Jurkat, Clone E6-1 (cell line): ENCODE data around the gene ZBED1.
A peak's percentile ranks its signal among the peaks of the same experiment; 100 is the strongest.
"Not testable (repeated sequence)": the region's sequence is repeated elsewhere in the genome, so short reads cannot be mapped to it uniquely, and the experiment has no call there.

Source experiments
- DNase-seq: peaks from one replicate; pipeline ENCODE4 v3.0.0-alpha.2; 2011; ENCODE audit warnings: low read depth, low spot score
- H3K4me3 ChIP-seq: 2 replicates; pipeline ENCODE4 v1.5.1; 2011; ENCODE audit warnings: mild to moderate bottlenecking, low read length, control low read depth, moderate library complexity

The ZBED1 gene

GRCh38 chrX:2521092-2521926 is 20.5 kb upstream of the ZBED1 start:
- no peak for DNase-seq
- H3K4me3 ChIP-seq = no peak overlapping the region

GRCh38 chrX:2520539-2520938 is 19.8 kb upstream of the ZBED1 start:
- H3K4me3 ChIP-seq = no peak overlapping the region
- DNase-seq = no peak

- H3K4me3 ChIP-seq, DNase-seq: not testable (repeated sequence)
Observed at GRCh38 chrX:2519638-2520037, 18.9 kb upstream of the ZBED1 start.

- no peak overlapping the region; the same call in 1 of the 2 replicates for H3K4me3 ChIP-seq
- DNase-seq = peak; percentile 26
Observed at GRCh38 chrX:2517055-2517454, 16.3 kb upstream of the ZBED1 start.

- no peak overlapping the region; the same call in 1 of the 2 replicates for H3K4me3 ChIP-seq
- DNase-seq = peak; percentile 20
Observed at GRCh38 chrX:2516623-2517022, 15.8 kb upstream of the ZBED1 start.

- no peak overlapping the region for H3K4me3 ChIP-seq
- DNase-seq = no peak
Observed at GRCh38 chrX:2514131-2514530, 13.4 kb upstream of the ZBED1 start.

GRCh38 chrX:2513121-2513664 is 12.4 kb upstream of the ZBED1 start:
- no peak overlapping the region for H3K4me3 ChIP-seq
- DNase-seq = no peak

GRCh38 chrX:2512501-2512900 is 11.7 kb upstream of the ZBED1 start:
- H3K4me3 ChIP-seq = no peak overlapping the region
- DNase-seq = no peak

- no peak for DNase-seq
Observed at GRCh38 chrX:2511326-2511725, 10.6 kb upstream of the ZBED1 start.

GRCh38 chrX:2508648-2509335 is 8.0 kb upstream of the ZBED1 start:
- H3K4me3 ChIP-seq = no peak overlapping the region
- DNase-seq = no peak

More at GRCh38 chrX:2511326-2511725, 10.6 kb upstream of the ZBED1 start:
- no peak overlapping the region for H3K4me3 ChIP-seq

GRCh38 chrX:2507904-2508627 is 7.3 kb upstream of the ZBED1 start:
- DNase-seq = no peak
- H3K4me3 ChIP-seq = no peak overlapping the region

GRCh38 chrX:2507196-2507595 is 6.4 kb upstream of the ZBED1 start:
- no peak overlapping the region for H3K4me3 ChIP-seq
- no peak for DNase-seq

- H3K4me3 ChIP-seq, DNase-seq: not testable (repeated sequence)
Observed at GRCh38 chrX:2505341-2505740, 4.6 kb upstream of the ZBED1 start.

- no peak overlapping the region for H3K4me3 ChIP-seq
- DNase-seq = no peak
Observed at GRCh38 chrX:2504706-2505332, 4.0 kb upstream of the ZBED1 start.

GRCh38 chrX:2503591-2504500 is 3.1 kb upstream of the ZBED1 start:
- DNase-seq = no peak
- no peak overlapping the region for H3K4me3 ChIP-seq

GRCh38 chrX:2502668-2503519 is 2.1 kb upstream of the ZBED1 start:
- DNase-seq = no peak
- H3K4me3 ChIP-seq = no peak overlapping the region

- H3K4me3 ChIP-seq = no peak overlapping the region
- no peak for DNase-seq
Observed at GRCh38 chrX:2502120-2502667, 1.4 kb upstream of the ZBED1 start.
